T follicular helper cell (primary cell): Measurements from ENCODE around the gene SYT11.
"Not testable (repeated sequence)": the region's sequence is repeated elsewhere in the genome, so short reads cannot be mapped to it uniquely, and the experiment has no call there.

ENCODE experiments used
- DNase-seq: peaks from one replicate; pipeline ENCODE4 v3.0.0-alpha.2; 2020; ENCODE audit warnings: low read depth
- total RNA-seq, 2 experiments: gene quantifications; one replicate each; lab custom pipeline; 2026; lab: John Stamatoyannopoulos, UW

SYT11 gene
- total RNA-seq, result 34.6 to 50.1 reads per million in 2 experiments

DNA sequence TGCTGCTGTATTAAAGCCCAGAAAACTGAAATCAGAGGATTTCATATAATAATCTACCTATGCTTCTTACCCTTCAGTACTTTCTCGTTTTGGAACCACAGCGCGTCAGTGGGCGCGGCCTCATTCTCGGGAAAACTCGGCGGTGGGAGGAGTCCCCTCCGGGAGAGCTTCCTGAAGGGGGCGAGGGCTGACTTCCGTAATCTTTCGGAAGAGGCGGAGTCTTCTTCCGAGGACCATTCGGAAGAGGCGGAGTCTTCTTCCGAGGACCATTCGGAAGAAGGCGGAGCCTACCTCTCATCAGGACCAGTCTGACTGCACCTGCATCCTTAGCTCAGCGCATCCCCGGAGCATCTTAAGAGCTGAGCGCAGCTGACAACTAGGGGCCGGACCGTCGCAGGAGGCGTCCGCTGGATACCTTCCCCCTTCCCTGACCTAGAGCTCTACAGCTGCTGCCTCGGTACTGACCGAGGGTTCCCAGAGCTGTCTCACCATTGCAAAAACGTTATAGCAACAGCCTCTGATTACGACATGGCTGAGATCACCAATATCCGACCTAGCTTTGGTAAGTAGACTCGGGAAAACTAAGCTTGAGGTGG, at the start of gene SYT11:
Gene SYT11, plus strand, starts transcription at position 334 of the 596 bp plus-strand sequence. Its CDS starts 195 bp downstream, at position 529.
- peak; percentile 89 for DNase-seq

DNA sequence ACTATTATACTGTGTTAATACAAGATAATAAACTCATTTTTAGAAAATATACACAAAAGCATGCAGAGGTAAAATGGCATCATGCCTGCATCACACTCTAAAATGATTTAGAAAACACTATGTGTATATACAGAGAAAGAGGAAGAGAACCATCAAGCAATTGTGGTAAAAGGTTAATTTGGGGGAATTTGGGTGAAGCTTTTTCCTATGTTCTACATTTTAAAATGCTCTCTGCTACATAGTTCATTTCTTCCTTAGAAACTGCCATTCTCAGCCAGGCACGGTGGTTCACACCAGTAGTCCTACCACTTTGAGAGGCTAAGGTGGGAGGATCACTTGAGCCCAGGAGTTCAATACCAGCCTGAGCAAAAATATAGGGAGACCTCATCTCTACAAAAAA, 46.5 kb upstream of the SYT11 start:
- no peak for DNase-seq

DNA sequence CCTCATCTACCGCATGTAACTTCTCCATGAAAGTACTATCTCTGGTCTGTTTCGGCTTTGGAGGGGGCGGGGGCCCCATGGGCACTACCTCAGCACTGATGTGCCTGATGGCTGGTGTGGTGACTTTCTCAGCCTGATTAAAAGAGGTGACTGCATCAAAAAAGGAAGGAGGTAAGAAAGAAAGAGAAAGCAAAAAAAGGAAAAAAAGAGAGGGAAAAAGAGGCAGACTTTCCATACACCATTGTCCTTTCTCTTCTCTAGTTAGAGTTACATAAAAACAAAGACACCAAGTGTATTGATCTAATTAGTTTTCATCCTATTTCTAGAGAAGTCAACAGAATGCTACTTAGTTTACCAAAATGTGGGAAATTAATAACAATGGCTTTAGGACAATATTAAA, 45.7 kb upstream of the SYT11 start:
- no peak for DNase-seq

DNA sequence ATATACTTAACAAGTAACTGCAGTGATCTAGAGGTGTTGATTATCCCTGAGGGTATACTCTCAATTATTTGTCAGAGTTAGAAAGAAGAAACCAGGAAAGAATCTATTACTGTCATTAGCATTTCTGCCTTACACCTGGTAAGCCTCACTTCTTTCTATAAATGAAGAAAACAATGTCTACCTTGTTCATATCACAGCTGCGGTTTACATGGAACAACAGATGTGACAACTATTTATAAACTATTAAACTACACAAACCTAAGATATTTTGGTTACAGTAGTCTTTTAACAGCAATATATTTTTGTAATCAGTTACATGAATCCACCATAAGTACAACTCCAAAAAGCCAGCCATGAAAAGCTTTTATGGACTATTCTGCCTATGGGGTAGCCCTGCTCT, 43.0 kb upstream of the SYT11 start:
- no peak for DNase-seq

DNA sequence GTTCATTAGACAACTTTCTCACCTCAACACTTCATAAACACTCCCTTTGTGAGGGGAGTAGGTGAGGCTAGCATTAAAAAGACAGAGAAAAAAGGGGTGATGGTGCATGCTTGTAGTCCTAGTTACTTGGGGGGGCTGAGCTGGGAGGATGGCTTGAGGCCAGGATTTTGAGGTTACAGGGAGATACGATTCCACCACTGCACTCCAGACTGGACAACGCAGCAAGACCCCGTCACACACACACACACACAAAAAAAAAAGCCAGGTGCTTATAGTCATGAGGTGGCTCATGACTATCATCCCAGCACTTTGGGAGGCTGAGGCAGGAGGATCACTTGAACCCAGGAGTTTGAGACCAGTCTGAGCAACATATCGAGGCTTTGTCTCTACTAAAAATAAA, 31.9 kb upstream of the SYT11 start:
- DNase-seq, result no peak

DNA sequence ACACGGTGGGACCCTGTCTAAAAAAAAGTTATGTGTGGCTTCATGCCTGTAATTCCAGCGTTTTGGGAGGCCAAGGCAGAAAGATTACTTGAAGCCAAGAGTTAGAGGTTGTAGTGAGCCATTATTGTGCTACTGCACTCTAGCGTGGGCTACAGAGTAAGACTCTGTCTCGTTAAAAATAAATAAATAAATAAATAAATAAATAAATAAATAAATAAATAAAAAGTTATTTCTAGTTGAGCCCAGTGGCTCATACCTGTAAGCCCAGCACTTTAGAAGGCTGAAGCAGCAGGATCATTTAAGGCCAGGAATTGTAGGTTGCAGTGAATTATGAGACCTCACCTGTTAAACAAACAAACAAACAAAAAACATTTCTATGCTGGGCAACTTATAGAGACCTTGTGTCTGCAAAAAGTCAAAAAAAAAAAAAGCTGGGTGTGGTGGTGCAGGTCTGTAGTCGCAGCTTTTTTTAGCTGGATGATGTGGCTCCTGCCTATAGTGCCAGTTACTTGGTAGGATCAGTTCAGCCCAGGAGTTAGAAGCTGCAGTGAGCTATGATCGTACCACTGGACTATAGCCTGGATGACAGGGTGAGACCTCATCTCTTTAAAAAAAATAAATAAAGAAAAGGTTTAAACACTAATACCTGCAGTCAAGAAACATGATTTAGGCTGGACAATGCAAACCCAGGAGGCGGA, 27.9 kb upstream of the SYT11 start:
- no peak for DNase-seq

DNA sequence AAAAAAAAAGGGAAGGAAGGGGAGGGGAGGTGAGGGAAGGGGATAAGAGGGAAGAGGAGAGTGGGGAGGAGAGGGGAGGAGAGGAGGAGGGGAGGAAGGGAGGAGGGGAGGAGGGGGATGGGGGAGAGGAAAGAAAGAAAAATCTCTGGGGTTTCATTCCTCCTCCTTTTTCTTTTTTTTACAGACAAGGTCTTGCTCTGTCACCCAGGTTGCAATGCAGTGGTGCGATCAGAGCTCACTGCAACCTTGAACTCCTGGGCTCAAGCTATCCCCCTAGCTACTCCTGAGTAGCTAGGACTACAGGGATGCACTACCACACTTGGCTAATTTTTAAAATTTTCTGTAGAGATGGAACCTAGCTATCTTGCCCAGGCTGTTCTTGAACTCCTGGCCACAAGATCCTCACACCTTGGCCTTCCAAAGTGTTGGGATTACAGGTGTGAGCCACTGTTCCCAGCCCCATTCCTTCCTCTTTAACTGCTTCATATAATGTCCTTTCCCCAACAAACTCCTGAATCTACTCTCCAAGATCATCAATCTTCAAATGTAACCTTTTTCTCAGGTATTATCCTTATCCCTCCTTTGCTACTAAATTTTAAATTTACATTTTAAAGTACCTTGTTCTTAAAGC, 25.6 kb upstream of the SYT11 start:
- DNase-seq, result no peak

DNA sequence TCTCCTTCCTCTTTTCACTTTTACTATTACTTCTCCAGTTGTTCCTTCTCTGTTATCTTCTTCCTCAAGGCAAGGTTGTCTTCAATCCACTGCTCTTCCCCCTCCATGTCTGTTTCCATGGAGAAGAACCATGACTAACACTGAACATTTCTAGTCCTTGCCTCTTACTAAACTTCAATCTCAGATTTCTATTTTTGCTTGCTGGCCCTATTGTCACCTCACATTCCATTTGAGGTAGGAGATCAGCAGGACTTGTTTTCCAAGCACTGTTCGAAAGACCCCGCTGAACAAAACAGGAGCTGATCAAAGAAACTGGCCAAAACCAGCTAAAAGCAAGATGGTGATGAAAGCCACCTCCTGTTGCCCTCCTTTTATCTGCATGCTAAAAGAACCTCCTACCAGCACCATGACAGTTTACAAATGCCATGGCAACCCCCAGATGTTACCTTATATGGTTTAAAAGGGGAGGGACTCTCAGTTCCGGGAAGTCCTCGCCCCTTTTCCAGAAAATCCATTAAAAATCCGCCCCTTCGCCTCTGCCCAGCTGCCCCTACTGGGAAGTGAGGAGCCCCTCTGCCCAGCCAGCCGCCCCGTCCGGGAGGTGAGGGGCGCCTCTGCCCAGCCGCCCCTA, 25.0 kb upstream of the SYT11 start:
- DNase-seq, result no peak

- not testable (repeated sequence) for DNase-seq
Observed at GRCh38 chr1:155834927-155835399, 24.4 kb upstream of the SYT11 start.

DNA sequence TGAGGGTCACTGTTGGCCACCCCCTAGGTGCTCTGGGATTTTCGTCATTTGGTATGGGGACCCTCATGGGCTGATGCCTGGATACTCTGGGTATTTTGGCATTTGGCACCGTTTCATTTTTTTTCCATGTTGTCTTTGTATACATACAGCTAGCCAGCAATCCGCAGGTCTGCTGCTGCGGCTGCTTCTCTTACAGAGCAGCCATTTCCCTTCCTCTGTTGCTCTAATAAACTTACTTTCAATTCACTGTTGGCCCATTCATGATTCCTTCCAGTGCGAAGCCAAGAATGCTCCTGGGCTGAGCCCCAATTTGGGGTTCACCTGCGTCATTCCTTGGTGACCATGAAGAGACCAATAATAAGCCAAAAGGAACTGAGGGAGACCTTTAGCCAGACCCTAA, 23.8 kb upstream of the SYT11 start:
- DNase-seq, result no peak

DNA sequence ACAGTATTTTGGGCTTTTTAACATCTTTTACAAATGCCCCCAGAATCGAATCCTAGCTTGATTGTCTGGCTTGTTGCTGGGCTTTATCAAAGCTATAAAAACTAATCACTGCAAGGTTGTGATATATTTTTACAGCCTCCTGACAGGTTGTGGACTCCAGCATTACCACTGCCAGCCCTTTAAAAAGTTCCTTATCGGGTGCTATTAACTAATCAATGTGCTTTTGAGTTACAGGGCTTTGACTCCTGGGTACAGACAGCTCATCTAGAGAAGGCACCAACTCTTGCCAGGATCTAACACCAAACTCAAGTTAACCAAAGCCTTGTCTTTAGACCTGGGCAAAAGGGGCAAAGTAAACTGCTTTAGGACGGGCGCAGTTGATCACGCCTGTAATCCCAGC, 19.0 kb upstream of the SYT11 start:
- no peak for DNase-seq

GRCh38 chr1:155844860-155845421, 14.4 kb upstream of the SYT11 start:
- DNase-seq, result no peak

DNA sequence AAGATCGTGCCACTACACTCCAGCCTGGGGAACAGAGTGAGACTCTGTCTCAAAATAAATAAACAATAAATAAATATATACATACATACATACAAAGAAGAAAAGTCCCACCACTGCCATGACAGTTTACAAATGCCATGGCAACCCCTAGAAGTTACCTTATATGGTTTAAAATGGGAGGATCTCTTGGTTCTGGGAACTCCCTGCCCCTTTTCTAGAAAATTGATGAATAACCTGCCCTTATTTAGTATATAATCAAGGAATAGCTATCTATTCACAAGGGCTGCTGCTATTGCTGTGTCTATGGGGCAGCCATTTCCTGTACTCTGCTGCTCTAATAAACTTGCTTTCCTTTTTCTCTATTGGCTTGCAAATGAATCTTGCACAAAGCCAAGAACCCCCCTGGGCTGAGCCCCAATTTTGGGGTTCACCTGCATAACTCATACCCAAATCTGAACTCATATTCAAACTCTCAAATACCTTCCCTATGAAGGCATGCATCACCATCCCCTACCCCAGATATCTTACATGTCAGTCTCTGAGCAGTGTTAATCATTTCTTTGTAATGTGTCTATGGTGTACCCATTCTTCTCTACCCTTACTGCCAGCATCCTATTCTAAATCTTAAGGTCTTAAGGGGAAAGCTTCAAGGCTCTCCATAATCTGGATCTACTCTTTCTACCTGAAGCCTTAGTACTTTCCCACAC, 11.4 kb upstream of the SYT11 start:
- DNase-seq, result no peak

DNA sequence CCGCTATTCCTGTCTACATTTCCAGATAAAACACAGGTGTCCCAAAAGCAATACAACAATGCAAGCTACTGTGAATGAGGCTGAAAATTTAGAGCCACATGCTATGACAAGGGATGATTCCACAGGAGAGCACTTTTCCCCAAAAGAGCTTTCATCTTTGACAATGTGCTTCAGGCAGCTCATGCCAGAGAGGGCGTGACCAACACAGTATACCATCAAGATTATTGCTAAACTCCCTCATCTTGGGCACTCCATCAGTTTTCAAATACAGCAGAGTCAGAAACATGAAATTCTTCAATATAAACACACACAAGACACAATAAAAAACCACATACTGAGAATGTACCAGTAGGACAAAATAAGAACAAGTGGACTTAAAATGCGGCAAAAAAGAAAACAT, 9.0 kb upstream of the SYT11 start:
- no peak for DNase-seq

- no peak for DNase-seq
Observed at GRCh38 chr1:155856257-155856974, 3.0 kb upstream of the SYT11 start.

- DNase-seq, result peak; percentile 83
Observed at GRCh38 chr1:155856975-155857930, 2.1 kb upstream of the SYT11 start, which contains the start of gene GON4L. Gene GON4L (minus strand): TSS chr1:155857214. CDS start chr1:155853780, 3,434 bp downstream.

DNA sequence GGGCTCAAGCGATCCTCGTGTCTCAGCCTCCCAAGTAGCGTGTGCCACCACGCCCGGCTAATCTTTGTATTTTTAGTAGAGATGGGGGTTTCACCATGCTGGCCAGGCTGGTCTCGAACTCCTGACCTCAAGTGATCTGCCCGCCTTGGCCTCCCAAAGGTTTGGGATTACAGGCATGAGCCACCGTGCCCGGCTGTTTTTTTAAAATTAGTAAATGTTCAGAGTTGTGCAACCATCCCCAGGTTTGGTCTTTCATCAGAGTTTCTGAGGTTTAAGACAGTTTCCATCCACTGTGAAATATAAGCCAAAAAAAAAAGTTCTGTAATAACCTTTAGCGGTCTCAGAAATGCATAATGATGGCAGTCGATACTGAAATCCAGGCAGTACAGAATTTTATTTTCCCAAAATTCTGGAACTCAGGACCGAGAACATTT, 550 bp upstream of the SYT11 start:
- DNase-seq, result no peak

GRCh38 chr1:155859881-155860871, 809 bp downstream of the SYT11 start:
- DNase-seq, result peak; percentile 34
